A549 (cell line): ENCODE results near the gene TAS2R4. TPM values are rescaled to one million over a fixed set of nuclear protein-coding genes. Genes with fewer than 3 reads are reported as not detected.

ENCODE experiments used
- ATAC-seq, 2 experiments: fragments of 200-7000 bp in 1 of 2; fragments of >200 bp in 1 of 2; cut with Nextera tagmentation in 1 of 2; cut with Tn5 transposase in 1 of 2; 3 replicates each; pipeline versions ENCODE4 v1.8.0 to v1.9.1; 2018 to 2020; ENCODE audit warnings: mild to moderate bottlenecking in 1 of 2, moderate library complexity in 1 of 2
- CTCF ChIA-PET: fragments of 300-600 bp; sonication (Branson Sonifier 250); formaldehyde crosslinking; extraction: SDS; loops from one replicate; lab custom pipeline; 2021; ENCODE audit warnings: antibody characterized with exemption, inconsistent platforms; lab: Yijun Ruan, JAX
- POLR2A ChIA-PET: fragments of 350-600 bp; formaldehyde crosslinking; extraction: SDS; loops from one replicate; lab custom pipeline; 2021; ENCODE audit warnings: antibody characterized with exemption, inconsistent platforms; lab: Yijun Ruan, JAX
- DNase-seq, 2 experiments: peaks; one replicate each; pipeline versions ENCODE4 v3.0.0 to v3.0.0-alpha.2; 2011 to 2016; ENCODE audit warnings: low read depth in 1 of 2, low spot score in 1 of 2
- FAIRE-seq: peaks from 2 replicates; lab custom pipeline; 2011; peaks lifted over from hg19 to GRCh38; lab: Jason Lieb, UNC
- H3K27ac ChIP-seq, 2 experiments: fragments of >200 bp; sonication (Bioruptor Twin); formaldehyde crosslinking; 3 replicates each; pipeline ENCODE4 v1.5.1; 2016 to 2017
- H3K4me1 ChIP-seq: fragments of >200 bp; sonication (Bioruptor Twin); formaldehyde crosslinking; 3 replicates; pipeline ENCODE4 v1.6.1; 2016
- H3K4me2 ChIP-seq: fragments of >200 bp; sonication (Bioruptor Twin); formaldehyde crosslinking; 3 replicates; pipeline ENCODE4 v1.6.1; 2016
- H3K4me3 ChIP-seq: fragments of >200 bp; sonication (Bioruptor Twin); formaldehyde crosslinking; 3 replicates; pipeline ENCODE4 v1.5.1; 2016
- H3K9me3 ChIP-seq: fragments of >200 bp; sonication (Bioruptor Twin); formaldehyde crosslinking; 3 replicates; pipeline ENCODE4 v1.6.1; 2016
- CBX2 ChIP-seq: fragments of 200-600 bp; sonication (generic); IDR thresholded peaks from 2 replicates; pipeline ENCODE4 v1.6.1; 2016; ENCODE audit warnings: low read depth, mild to moderate bottlenecking, borderline replicate concordance
- CHD2 ChIP-seq: fragments of 150-350 bp; IDR thresholded peaks from 2 replicates; pipeline ENCODE4 v1.6.1; 2014; ENCODE audit warnings: low read length; ENCODE audit not compliant: partially characterized antibody
- E2F6 ChIP-seq: IDR thresholded peaks from 2 replicates; pipeline ENCODE4 v1.6.1; 2012; ENCODE audit warnings: low read depth, borderline replicate concordance
- EHMT2 ChIP-seq: fragments of 200-600 bp; sonication (generic); IDR thresholded peaks from 2 replicates; pipeline ENCODE4 v1.6.1; 2016; ENCODE audit warnings: antibody characterized with exemption, low read depth, mild to moderate bottlenecking, moderate library complexity
- FOSB ChIP-seq: fragments of 250-450 bp; sonication (Bioruptor Pico); IDR thresholded peaks from 2 replicates; pipeline ENCODE4 v1.5.0; 2020; ENCODE audit warnings: mild to moderate bottlenecking, moderate library complexity
- FOSL2 ChIP-seq, 2 experiments: fragments of 450-650 bp in 1 of 2; fragments of >200 bp in 1 of 2; sonication (Bioruptor Twin) in 1 of 2; formaldehyde crosslinking; IDR thresholded peaks; 2 replicates each; pipeline versions ENCODE4 v1.5.0 to v1.6.1; 2016 to 2020; ENCODE audit warnings: mild to moderate bottlenecking in 1 of 2, moderate library complexity in 1 of 2
- GATA3 ChIP-seq: IDR thresholded peaks from 2 replicates; pipeline ENCODE4 v1.6.1; 2012; ENCODE audit warnings: borderline replicate concordance
- HES2 ChIP-seq: fragments of >200 bp; sonication (Bioruptor Twin); formaldehyde crosslinking; IDR thresholded peaks from 2 replicates; pipeline ENCODE4 v1.6.1; 2016
- HEYL ChIP-seq: fragments of 250-450 bp; sonication (Bioruptor Pico); IDR thresholded peaks from 2 replicates; pipeline ENCODE4 v1.8.0; 2021; ENCODE audit warnings: mild to moderate bottlenecking, moderate library complexity
- HOXA7 ChIP-seq: fragments of 250-450 bp; sonication (Bioruptor Pico); IDR thresholded peaks from 2 replicates; pipeline ENCODE4 v1.5.0; 2020; ENCODE audit warnings: mild to moderate bottlenecking, moderate library complexity
- JUN ChIP-seq, 2 experiments: fragments of >200 bp; sonication (Bioruptor Twin); formaldehyde crosslinking; IDR thresholded peaks; 2 replicates in 1 of 2; 3 replicates in 1 of 2; pipeline ENCODE4 v1.6.1; 2016 to 2017
- JUNB ChIP-seq: fragments of >200 bp; sonication (Bioruptor Twin); formaldehyde crosslinking; IDR thresholded peaks from 2 replicates; pipeline ENCODE4 v1.6.1; 2016
- KDM1A ChIP-seq: fragments of 200-600 bp; sonication (generic); IDR thresholded peaks from 2 replicates; pipeline ENCODE4 v1.6.1; 2016; ENCODE audit warnings: low read depth, mild to moderate bottlenecking
- MAFK ChIP-seq: fragments of 450-650 bp; IDR thresholded peaks from 2 replicates; pipeline ENCODE4 v1.6.1; 2014; ENCODE audit not compliant: partially characterized antibody
- MAX ChIP-seq: IDR thresholded peaks from 2 replicates; pipeline ENCODE4 v1.6.1; 2012
- MAZ ChIP-seq: fragments of 150-350 bp; IDR thresholded peaks from 2 replicates; pipeline ENCODE4 v1.6.1; 2014; ENCODE audit warnings: antibody characterized with exemption, low read depth, low read length, borderline replicate concordance
- MYC ChIP-seq: IDR thresholded peaks from 2 replicates; pipeline ENCODE4 v1.6.1; 2012; ENCODE audit warnings: mild to moderate bottlenecking, inconsistent platforms, low read length, improper control_type of control experiment, borderline replicate concordance
- NPAS2 ChIP-seq: fragments of 250-450 bp; sonication (Bioruptor Pico); IDR thresholded peaks from 2 replicates; pipeline ENCODE4 v1.8.0; 2022; ENCODE audit warnings: mild to moderate bottlenecking, moderate library complexity, borderline replicate concordance
- NR3C1 ChIP-seq: fragments of >200 bp; sonication (Bioruptor Twin); formaldehyde crosslinking; IDR thresholded peaks from 3 replicates; pipeline ENCODE4 v1.6.1; 2017
- PBX3 ChIP-seq: IDR thresholded peaks from 2 replicates; pipeline ENCODE4 v1.6.1; 2012
- PHF8 ChIP-seq: fragments of 200-600 bp; sonication (generic); IDR thresholded peaks from 2 replicates; pipeline ENCODE4 v1.6.1; 2016; ENCODE audit warnings: low read depth, mild to moderate bottlenecking, antibody characterized with exemption, moderate library complexity, borderline replicate concordance
- POLR2A ChIP-seq: IDR thresholded peaks from 2 replicates; pipeline ENCODE4 v1.6.1; 2012; ENCODE audit warnings: mild to moderate bottlenecking, low read length
- RARB ChIP-seq: fragments of 250-450 bp; sonication (Bioruptor Pico); IDR thresholded peaks from 2 replicates; pipeline ENCODE4 v1.8.0; 2021; ENCODE audit warnings: mild to moderate bottlenecking, moderate library complexity
- RCOR1 ChIP-seq: fragments of 150-350 bp; IDR thresholded peaks from 2 replicates; pipeline ENCODE4 v1.6.1; 2014; ENCODE audit warnings: antibody characterized with exemption, low read length, low read depth
- REST ChIP-seq: fragments of 200-600 bp; sonication (generic); IDR thresholded peaks from 2 replicates; pipeline ENCODE4 v1.6.1; 2016; ENCODE audit warnings: antibody characterized with exemption, mild to moderate bottlenecking, moderate library complexity
- SREBF2 ChIP-seq: fragments of 450-650 bp; IDR thresholded peaks from 2 replicates; pipeline ENCODE4 v1.6.1; 2014; ENCODE audit warnings: mild to moderate bottlenecking, moderate library complexity
- TP53 ChIP-seq: fragments of 250-450 bp; sonication (Bioruptor Pico); IDR thresholded peaks from 2 replicates; pipeline ENCODE4 v1.5.0; 2021; ENCODE audit warnings: mild to moderate bottlenecking, moderate library complexity
- ZFP36 ChIP-seq: fragments of 450-650 bp; IDR thresholded peaks from 2 replicates; pipeline ENCODE4 v1.6.1; 2014; ENCODE audit warnings: borderline replicate concordance; ENCODE audit not compliant: partially characterized antibody
- ZSCAN20 ChIP-seq: fragments of 250-450 bp; sonication (Bioruptor Pico); IDR thresholded peaks from 2 replicates; pipeline ENCODE4 v1.8.0; 2022; ENCODE audit warnings: mild to moderate bottlenecking, moderate library complexity
- WGBS: methylation state at CpG from one replicate; pipeline ENCODE4 v1.1.6; 2017; ENCODE audit errors: missing lambda C conversion rate; 5-methylcytosine and 5-hydroxymethylcytosine counted together
- polyA plus RNA-seq, 4 experiments: library from polyadenylated mRNA; depleted of rRNA in 3 of 4; stranded (reverse); fragments of >200 nt; fragmentation: RNase III in 1 of 4; extraction: RNeasy Plus Mini Kit Qiagen cat#74134 plus additional on column Dnase treatment in 1 of 4; gene quantifications; 2 replicates in 3 of 4; 3 replicates in 1 of 4; pipeline ENCODE4 v1.2.3, GENCODE V29; 2011 to 2017
- TF ChIP-seq, protein P1 (sequence below): fragments of 250-450 bp; sonication (Bioruptor Pico); IDR thresholded peaks from 2 replicates; pipeline ENCODE4 v1.5.0; 2021; ENCODE audit warnings: mild to moderate bottlenecking, moderate library complexity, borderline replicate concordance
- TF ChIP-seq, protein P2 (sequence below): fragments of >200 bp; sonication (Bioruptor Twin); formaldehyde crosslinking; IDR thresholded peaks from 3 replicates; pipeline ENCODE4 v1.6.1; 2016

Gene TAS2R4
- polyA plus RNA-seq, 2 of the 4 experiments (the other 2 are of a cell fraction): 0.21 to 1.1 TPM

DNA sequence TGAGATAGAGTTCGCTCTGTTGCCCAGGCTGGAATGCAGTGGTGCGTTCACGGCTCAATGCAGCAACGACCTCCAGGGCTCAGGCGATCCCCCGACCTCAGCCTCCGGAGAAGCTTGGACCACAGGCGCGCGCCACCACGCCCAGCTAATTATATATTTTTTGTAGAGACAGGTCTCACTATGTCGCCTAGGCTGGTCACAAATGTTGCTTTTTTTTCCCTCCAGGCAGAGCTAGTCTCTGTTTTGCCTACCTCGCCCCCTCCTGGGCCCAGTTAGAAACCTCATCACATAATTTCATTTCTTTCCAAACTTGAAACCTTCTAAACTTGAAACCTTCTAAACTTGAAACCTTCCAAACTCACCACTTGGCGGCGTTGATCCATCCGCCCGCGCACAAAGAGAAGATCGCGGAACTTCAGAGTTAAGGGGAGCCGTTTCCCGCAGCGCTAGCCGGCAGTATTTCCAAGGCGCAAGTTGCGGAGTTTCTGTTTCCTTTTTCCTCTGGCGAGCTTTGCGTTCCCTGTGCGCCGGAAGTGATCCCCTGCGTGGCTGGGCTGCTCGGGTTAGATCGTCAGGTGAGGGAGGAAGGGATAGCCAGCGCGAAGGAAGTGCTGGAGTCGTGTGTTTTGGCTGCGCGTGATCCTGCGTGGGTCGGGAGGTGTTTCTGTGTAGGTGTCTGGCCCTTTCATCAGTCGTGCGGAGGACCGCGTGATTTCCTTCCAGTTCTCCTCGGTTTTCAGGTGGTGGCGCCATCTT is 38.5 kb upstream of the TAS2R4 start, which contains the start of gene SSBP1:
SSBP1 (plus strand) TSS at position 523 of the 756 bp plus-strand sequence. CDS start 809 bp downstream, outside the sequence.
- peak within 1 kb of the TSS; percentile 85 for H3K4me3 ChIP-seq
- FAIRE-seq: peak; percentile 78
- H3K4me1 ChIP-seq: peaks cover 23% of the 10 kb centered on the region; the same call in 2 of the 3 replicates
- no peaks in the 10 kb centered on the region for H3K9me3 ChIP-seq
- CTCF ChIA-PET: interaction anchor here (0.6 to 4.2 kb wide), 35 partner anchors 9 to 722 kb away, joined by 3 to 30 read pairs (median 6); partner anchors contain the start of genes DENND11, MRPS33 and WEE2
- POLR2A ChIA-PET: interaction anchor here (0.5 to 1.8 kb wide), 16 partner anchors 10 to 723 kb away, joined by 3 to 16 read pairs (median 6); partner anchors contain the start of genes AGK, DENND11 and MRPS33
- peak within 1 kb of the TSS; percentile 85 for H3K4me2 ChIP-seq
- peak; percentile 85 to 98 for DNase-seq
- peak; percentile 96 to 98 for ATAC-seq
- H3K27ac ChIP-seq: peak within 1 kb of the TSS; percentile 88 to 92
- 2% methylated on average over 45 of the region's 46 CpGs for WGBS
- TF ChIP-seq MAZ: no peak
- TF ChIP-seq HOXA7 (CRISPR knock-in tag): no peak
- TF ChIP-seq KDM1A: 0 out of 2 replicates have a peak, but pooled peaks have one; percentile 16
- 0 out of 2 replicates have a peak, but pooled peaks have one; percentile 32 for TF ChIP-seq TP53 (CRISPR knock-in tag)
- TF ChIP-seq EHMT2: no peak
- peak; percentile 97; the same call in 1 of the 2 replicates for TF ChIP-seq PHF8
- TF ChIP-seq GATA3: peak; percentile 59; the same call in 1 of the 2 replicates
- peak; percentile 51 for TF ChIP-seq REST
- TF ChIP-seq CHD2: no peak
- no peak for TF ChIP-seq NR3C1
- TF ChIP-seq HES2: no peak
- peak; percentile 91 to 97 for TF ChIP-seq JUN (IDR thresholded peaks at IDR 0.05)
- TF ChIP-seq PBX3: peak; percentile 54; the same call in 1 of the 2 replicates
- TF ChIP-seq NPAS2 (CRISPR knock-in tag): no peak
- TF ChIP-seq HEYL (CRISPR knock-in tag): no peak
- peak; percentile 96 for TF ChIP-seq MAX
- TF ChIP-seq ZFP36: no peak
- TF ChIP-seq RARB (CRISPR knock-in tag): no peak
- no peak for TF ChIP-seq FOSL2 (IDR thresholded peaks at IDR 0.05)
- TF ChIP-seq FOSL2 (CRISPR knock-in tag; IDR thresholded peaks at IDR 0.05): no peak
- TF ChIP-seq POLR2A: peak; percentile 92
- peak; percentile 84 for TF ChIP-seq MYC
- no peak for TF ChIP-seq SREBF2
- TF ChIP-seq MAFK: no peak
- TF ChIP-seq, protein P1, sequence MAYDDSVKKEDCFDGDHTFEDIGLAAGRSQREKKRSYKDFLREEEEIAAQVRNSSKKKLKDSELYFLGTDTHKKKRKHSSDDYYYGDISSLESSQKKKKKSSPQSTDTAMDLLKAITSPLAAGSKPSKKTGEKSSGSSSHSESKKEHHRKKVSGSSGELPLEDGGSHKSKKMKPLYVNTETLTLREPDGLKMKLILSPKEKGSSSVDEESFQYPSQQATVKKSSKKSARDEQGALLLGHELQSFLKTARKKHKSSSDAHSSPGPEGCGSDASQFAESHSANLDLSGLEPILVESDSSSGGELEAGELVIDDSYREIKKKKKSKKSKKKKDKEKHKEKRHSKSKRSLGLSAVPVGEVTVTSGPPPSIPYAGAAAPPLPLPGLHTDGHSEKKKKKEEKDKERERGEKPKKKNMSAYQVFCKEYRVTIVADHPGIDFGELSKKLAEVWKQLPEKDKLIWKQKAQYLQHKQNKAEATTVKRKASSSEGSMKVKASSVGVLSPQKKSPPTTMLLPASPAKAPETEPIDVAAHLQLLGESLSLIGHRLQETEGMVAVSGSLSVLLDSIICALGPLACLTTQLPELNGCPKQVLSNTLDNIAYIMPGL (CRISPR knock-in tag): no peak
- TF ChIP-seq JUNB: no peak
- no peak for TF ChIP-seq FOSB (CRISPR knock-in tag)
- TF ChIP-seq CBX2: no peak
- 0 out of 2 replicates have a peak, but pooled peaks have one; percentile 41 for TF ChIP-seq E2F6
- no peak for TF ChIP-seq RCOR1
- TF ChIP-seq, protein P2, sequence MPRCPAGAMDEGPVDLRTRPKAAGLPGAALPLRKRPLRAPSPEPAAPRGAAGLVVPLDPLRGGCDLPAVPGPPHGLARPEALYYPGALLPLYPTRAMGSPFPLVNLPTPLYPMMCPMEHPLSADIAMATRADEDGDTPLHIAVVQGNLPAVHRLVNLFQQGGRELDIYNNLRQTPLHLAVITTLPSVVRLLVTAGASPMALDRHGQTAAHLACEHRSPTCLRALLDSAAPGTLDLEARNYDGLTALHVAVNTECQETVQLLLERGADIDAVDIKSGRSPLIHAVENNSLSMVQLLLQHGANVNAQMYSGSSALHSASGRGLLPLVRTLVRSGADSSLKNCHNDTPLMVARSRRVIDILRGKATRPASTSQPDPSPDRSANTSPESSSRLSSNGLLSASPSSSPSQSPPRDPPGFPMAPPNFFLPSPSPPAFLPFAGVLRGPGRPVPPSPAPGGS: peak; percentile 75; the same call in 2 of the 3 replicates
- TF ChIP-seq ZSCAN20 (CRISPR knock-in tag): no peak
